Hepatic stellate cell (primary cell): ENCODE data around the gene NOS1AP.
"Not testable (repeated sequence)": the region's sequence is repeated elsewhere in the genome, so short reads cannot be mapped to it uniquely, and the experiment has no call there.

Experiments
- DNase-seq: peaks from one replicate; pipeline ENCODE4 v3.0.0; 2011; ENCODE audit warnings: low spot score

The NOS1AP gene

DNA sequence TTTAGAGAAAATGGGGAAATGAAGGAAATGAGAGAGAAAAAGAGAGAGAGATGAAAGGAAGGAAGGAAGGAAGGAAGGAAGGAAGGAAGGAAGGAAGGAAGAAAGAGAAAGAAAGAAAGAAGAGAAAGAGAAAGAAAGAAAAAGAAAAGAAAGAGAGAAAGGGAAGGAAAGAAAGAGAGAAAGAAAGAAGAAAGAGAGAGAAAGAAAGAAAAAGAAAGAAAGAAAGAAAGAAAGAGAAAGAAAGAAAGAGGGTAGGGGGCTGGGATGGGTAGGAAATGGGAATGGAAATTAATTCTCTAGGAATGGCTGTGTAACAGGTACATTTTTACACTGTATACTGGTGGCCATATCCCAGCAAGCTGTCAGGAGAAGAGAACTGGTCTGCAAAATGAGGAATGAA lies 346.7 kb downstream of the NOS1AP start:
- no peak for DNase-seq

DNA sequence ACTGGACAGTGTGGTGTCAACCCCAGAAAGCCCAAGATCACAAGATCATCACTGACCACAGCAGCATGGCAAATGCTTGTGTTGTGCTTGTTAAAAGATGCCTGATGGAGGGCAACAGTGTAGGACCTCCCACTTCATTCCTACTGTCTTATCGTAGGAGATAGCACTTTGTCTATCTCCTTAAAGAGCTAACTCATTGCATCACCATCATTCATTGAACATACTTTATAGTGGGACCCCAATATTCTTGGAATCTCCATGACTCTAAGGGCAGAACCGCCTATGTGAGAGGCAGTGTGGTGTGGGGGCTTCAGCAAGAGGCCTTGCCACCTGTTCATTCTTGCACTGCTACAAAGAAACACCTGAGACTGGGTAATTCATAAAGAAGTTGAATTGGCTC lies 347.4 kb downstream of the NOS1AP start:
- DNase-seq: no peak

DNA sequence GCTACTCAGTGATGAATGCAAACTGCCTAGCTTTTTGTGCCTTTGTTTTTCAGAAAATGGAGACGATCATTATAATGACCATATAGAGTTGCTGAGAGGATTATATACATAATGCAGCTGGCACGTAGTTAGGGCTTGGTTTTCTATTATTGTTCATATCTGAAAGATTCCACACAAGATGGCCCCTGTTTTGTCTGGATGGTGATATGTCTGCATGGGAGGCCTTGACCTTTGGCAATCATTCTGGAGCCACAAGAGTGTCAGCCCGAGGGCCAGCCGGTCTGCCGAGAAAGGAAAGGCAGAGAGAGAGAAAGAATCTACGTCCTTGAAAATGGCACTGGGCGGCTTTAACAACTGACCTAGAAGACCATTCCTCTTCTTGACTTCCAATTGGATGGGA lies 348.2 kb downstream of the NOS1AP start:
- no peak for DNase-seq

DNA sequence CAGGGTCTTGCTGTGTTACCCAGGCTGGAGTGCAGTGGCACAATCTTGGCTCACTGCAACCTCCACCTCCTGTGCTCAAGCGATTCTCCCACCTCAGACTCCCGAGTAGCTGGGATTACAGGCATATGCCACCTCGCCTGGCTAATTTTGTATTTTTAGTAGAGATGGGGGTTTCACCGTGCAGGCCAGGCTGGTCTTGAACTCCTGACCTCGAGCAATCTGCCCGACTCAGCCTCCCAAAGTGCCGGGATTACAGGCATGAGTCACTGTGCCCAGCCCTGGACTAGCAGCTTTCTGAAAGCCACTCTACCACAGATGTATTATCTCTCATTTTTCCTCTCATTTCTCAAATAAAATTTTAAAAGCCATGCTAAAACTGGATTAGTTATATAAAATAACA lies 349.1 kb downstream of the NOS1AP start:
- DNase-seq: not testable (repeated sequence)

DNA sequence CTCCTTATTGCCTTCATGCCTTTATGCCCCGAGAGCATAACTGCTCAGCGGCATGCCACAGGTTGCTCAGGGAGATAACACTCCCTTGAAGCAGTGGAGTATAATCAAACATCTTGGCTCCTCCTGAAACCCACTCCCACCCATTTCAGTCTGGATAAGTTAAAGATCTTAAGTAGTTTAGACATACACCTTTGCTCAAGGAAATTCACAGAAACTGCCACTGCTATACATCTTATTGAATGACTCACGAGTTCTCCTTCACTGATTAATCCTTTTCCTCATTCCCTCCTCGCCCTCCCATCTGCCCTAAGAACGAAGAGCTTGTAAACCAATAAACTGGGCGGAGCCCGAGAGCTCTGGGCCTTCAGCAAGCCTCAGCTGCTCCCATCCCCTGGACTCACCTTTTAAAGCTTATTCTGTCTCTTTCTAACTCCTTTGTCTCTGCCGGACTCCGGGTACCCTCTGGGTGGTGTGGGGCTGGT lies 350.0 kb downstream of the NOS1AP start:
- not testable (repeated sequence) for DNase-seq
